OCI-LY1 (cell line): ENCODE measurements around the gene TFG.

Experiments
- H2AFZ ChIP-seq: fragments of 200-600 bp; sonication (generic), shearing (Covaris generic); 2 replicates; pipeline ENCODE4 v1.6.0; 2014; ENCODE audit warnings: antibody characterized with exemption, mild to moderate bottlenecking, low read length
- H3F3A ChIP-seq: fragments of 200-600 bp; sonication (generic), shearing (Covaris generic); 2 replicates; pipeline ENCODE4 v1.6.0; 2014; ENCODE audit warnings: mild to moderate bottlenecking, antibody characterized with exemption, low read length, moderate library complexity; ENCODE audit not compliant: insufficient read depth
- H3K27ac ChIP-seq: fragments of 200-600 bp; sonication (generic); 2 replicates; pipeline ENCODE4 v1.5.1; 2014; ENCODE audit warnings: low read length, mixed run types, mild to moderate bottlenecking, low read depth; ENCODE audit not compliant: poor library complexity, severe bottlenecking
- H3K27me3 ChIP-seq: fragments of 200-600 bp; sonication (generic); 2 replicates; pipeline ENCODE4 v1.6.0; 2014; ENCODE audit warnings: antibody characterized with exemption, mild to moderate bottlenecking, low read length, moderate library complexity; ENCODE audit not compliant: insufficient read depth
- H3K36me3 ChIP-seq: fragments of 200-600 bp; sonication (generic); 2 replicates; pipeline ENCODE4 v1.6.1; 2014; ENCODE audit warnings: mild to moderate bottlenecking, antibody characterized with exemption, low read length, moderate library complexity, mixed read lengths; ENCODE audit not compliant: insufficient read depth
- H3K4me1 ChIP-seq: fragments of 200-600 bp; sonication (generic); 2 replicates; pipeline ENCODE4 v1.5.1; 2014; ENCODE audit warnings: mild to moderate bottlenecking, low read length, moderate library complexity; ENCODE audit not compliant: insufficient read depth, severe bottlenecking
- H3K4me2 ChIP-seq: fragments of 200-600 bp; sonication (generic), shearing (Covaris generic); 2 replicates; pipeline ENCODE4 v1.6.1; 2014; ENCODE audit warnings: low read length
- H3K4me3 ChIP-seq: fragments of 200-600 bp; sonication (generic); 2 replicates; pipeline ENCODE4 v1.5.1; 2014; ENCODE audit warnings: low read length, low read depth, mild to moderate bottlenecking, mixed read lengths; ENCODE audit not compliant: poor library complexity, severe bottlenecking
- H3K79me2 ChIP-seq: fragments of 200-600 bp; shearing (Covaris generic); 2 replicates; pipeline ENCODE4 v1.6.1; 2016; ENCODE audit warnings: mixed run types, low read length, mixed read lengths; ENCODE audit not compliant: insufficient read depth
- H3K9ac ChIP-seq: fragments of 200-600 bp; sonication (generic), shearing (Covaris generic); 2 replicates; pipeline ENCODE4 v1.6.1; 2014; ENCODE audit warnings: mild to moderate bottlenecking, low read length, mixed read lengths
- H3K9me2 ChIP-seq: fragments of 200-600 bp; sonication (generic), shearing (Covaris generic); 2 replicates; pipeline ENCODE4 v1.6.1; 2014; ENCODE audit warnings: low read depth, mild to moderate bottlenecking, low read length, mixed read lengths
- H3K9me3 ChIP-seq: fragments of 200-600 bp; shearing (Covaris generic); 2 replicates; pipeline ENCODE4 v1.6.1; 2014; ENCODE audit warnings: low read length, mixed read lengths
- H4K20me1 ChIP-seq: fragments of 200-600 bp; sonication (generic), shearing (Covaris generic); 2 replicates; pipeline ENCODE4 v1.6.0; 2016; ENCODE audit warnings: mild to moderate bottlenecking, low read length; ENCODE audit not compliant: insufficient read depth
- CTCF ChIP-seq: fragments of 200-600 bp; sonication (generic), shearing (Covaris generic); IDR thresholded peaks from 2 replicates; pipeline ENCODE4 v1.5.1; 2017; ENCODE audit warnings: mild to moderate bottlenecking, antibody characterized with exemption, low read length, moderate library complexity, mixed read lengths
- EZH2 ChIP-seq: fragments of 200-600 bp; sonication (generic), shearing (Covaris generic); IDR thresholded peaks from 2 replicates; pipeline ENCODE4 v1.8.0; 2017; ENCODE audit warnings: borderline replicate concordance, mixed run types, mild to moderate bottlenecking, antibody characterized with exemption, low read length, moderate library complexity, mixed read lengths

TFG gene

GRCh38 chr3:100789579-100789978 lies 80.3 kb downstream of the TFG start:
- no peaks in the 10 kb centered on the region for H3K79me2 ChIP-seq
- H3K9me2 ChIP-seq = no peaks in the 10 kb centered on the region
- no peak for TF ChIP-seq EZH2
- no peak for TF ChIP-seq CTCF
- H3K9me3 ChIP-seq = no peaks in the 10 kb centered on the region; the same call in 1 of the 2 replicates
- H3K27me3 ChIP-seq = no peaks in the 10 kb centered on the region
- H3K36me3 ChIP-seq = no peaks in the 10 kb centered on the region
- H3K4me3 ChIP-seq = no peak overlapping the region
- H3K9ac ChIP-seq = no peak overlapping the region
- no peaks in the 10 kb centered on the region for H3K4me1 ChIP-seq
- H4K20me1 ChIP-seq = no peaks in the 10 kb centered on the region
- no peak overlapping the region for H3K4me2 ChIP-seq
- no peak overlapping the region for H2AFZ ChIP-seq
- no peak overlapping the region for H3K27ac ChIP-seq
- no peaks in the 10 kb centered on the region for H3F3A ChIP-seq

- Histone ChIP-seq H3K4me3 (no peak overlapping the region), H3K9me3 (no peaks in the 10 kb centered on the region), H3K36me3 (no peaks in the 10 kb centered on the region), H3K79me2 (no peaks in the 10 kb centered on the region), H3F3A (no peaks in the 10 kb centered on the region), H3K4me2 (no peak overlapping the region), H3K9me2 (no peaks in the 10 kb centered on the region), H3K27ac (no peak overlapping the region), H3K9ac (no peak overlapping the region), H3K4me1 (no peaks in the 10 kb centered on the region), H4K20me1 (no peaks in the 10 kb centered on the region), H3K27me3 (no peaks in the 10 kb centered on the region), H2AFZ (no peak overlapping the region)
- TF ChIP-seq EZH2 = no peak
- peak; percentile 51 for TF ChIP-seq CTCF
Observed at GRCh38 chr3:100796556-100796955, 87.3 kb downstream of the TFG start.

GRCh38 chr3:100798012-100798411 lies 88.7 kb downstream of the TFG start:
- no peaks in the 10 kb centered on the region for H3K9me2 ChIP-seq
- H3F3A ChIP-seq = no peaks in the 10 kb centered on the region
- H3K4me2 ChIP-seq = no peak overlapping the region
- TF ChIP-seq CTCF (no peak), EZH2 (no peak)
- H3K79me2 ChIP-seq = no peaks in the 10 kb centered on the region
- no peak overlapping the region for H2AFZ ChIP-seq
- no peaks in the 10 kb centered on the region for H4K20me1 ChIP-seq
- no peak overlapping the region for H3K9ac ChIP-seq
- no peak overlapping the region for H3K4me3 ChIP-seq
- no peaks in the 10 kb centered on the region for H3K4me1 ChIP-seq
- no peaks in the 10 kb centered on the region for H3K36me3 ChIP-seq
- H3K27me3 ChIP-seq = no peaks in the 10 kb centered on the region
- no peak overlapping the region for H3K27ac ChIP-seq
- H3K9me3 ChIP-seq = no peaks in the 10 kb centered on the region
